Ovary (tissue), 9 donors: ENCODE data around the gene DSCAM. TPM values are rescaled to one million over a fixed set of nuclear protein-coding genes. Genes with fewer than 3 reads are reported as not detected.

Experiments used
- DNase-seq, 5 donors: peaks; one replicate each; pipeline ENCODE4 v3.0.0-alpha.2; 2019 to 2020
- H3K27ac ChIP-seq, 2 donors: fragments of 200-600 bp; one replicate each; pipeline versions ENCODE4 v1.5.1 to v1.8.0; 2019 to 2022
- H3K27me3 ChIP-seq: fragments of 200-600 bp; one replicate; pipeline ENCODE4 v1.8.0; 2022
- H3K36me3 ChIP-seq: fragments of 200-600 bp; sonication (generic); one replicate; pipeline ENCODE4 v1.5.1; 2019
- H3K4me1 ChIP-seq: one replicate; pipeline ENCODE4 v1.8.1; 2013; ENCODE audit warnings: mild to moderate bottlenecking, moderate library complexity; ENCODE audit not compliant: insufficient read depth
- H3K4me3 ChIP-seq: fragments of 200-600 bp; sonication (generic); one replicate; pipeline ENCODE4 v1.5.1; 2017
- H3K9me3 ChIP-seq, 2 donors: fragments of 200-600 bp in 1 of 2; sonication (generic) in 1 of 2; one replicate each; pipeline versions ENCODE4 v1.5.1 to v1.8.1; 2013 to 2019; ENCODE audit warnings: mild to moderate bottlenecking in 1 of 2, moderate library complexity in 1 of 2
- EP300 ChIP-seq: sonication (generic); formaldehyde crosslinking; IDR thresholded peaks from one replicate; pipeline ENCODE4 v1.6.1; 2017; ENCODE audit warnings: antibody characterized with exemption
- POLR2A ChIP-seq: fragments of 450-650 bp; IDR thresholded peaks from one replicate; pipeline ENCODE4 v1.6.1; 2017; ENCODE audit warnings: antibody characterized with exemption, mild to moderate bottlenecking, moderate library complexity
- WGBS, 3 donors: extraction: QIAGEN DNeasy Blood & Tissue Kit in 1 of 3; methylation state at CpG; one replicate each; pipeline versions ENCODE4 v1.1.5 to v1.1.7; 2013 to 2017; 5-methylcytosine and 5-hydroxymethylcytosine counted together
- intact Hi-C, 4 donors: fragments of 100-400 bp; cut with DNase I; formaldehyde crosslinking; loops; one replicate each; pipeline versions ENCODE4 v1.11.0 to v1.15.1; 2022 to 2023
- polyA plus RNA-seq, 2 donors: library from polyadenylated mRNA; stranded (reverse); fragments of 200-250 nt in 1 of 2; fragments of 350-450 nt in 1 of 2; fragmentation: Illumina TruSeq in 1 of 2; extraction: RNeasy Lipid Tissue Mini Kit (QIAGEN cat#74804) in 1 of 2; gene quantifications; one replicate each; pipeline ENCODE4 v1.2.3, GENCODE V29; 2013 to 2014
- total RNA-seq, 7 donors: library from RNA; depleted of rRNA in 2 of 7; stranded (reverse); fragments of >200 nt in 2 of 7; fragmentation: NEBNext Ultra II Directional in 3 of 7; extraction: Animal tissue kit (Norgen Biotek cat#: 25700) in 3 of 7; gene quantifications; one replicate each; pipeline versions ENCODE4 v1.1.0 to v1.2.4, GENCODE V29; 2016 to 2023
- TF ChIP-seq, protein P1 (sequence below), 3 donors: fragments of 450-650 bp in 2 of 3; fragments of 200-600 bp in 1 of 3; IDR thresholded peaks; one replicate each; pipeline versions ENCODE4 v1.5.1 to v1.8.0; 2016 to 2022; ENCODE audit warnings: antibody characterized with exemption in 3 of 3, mild to moderate bottlenecking in 1 of 3
- donor health status: DM: no; HTN: no; CAD: no; lungs with moderate emphysema.
- donor health status: DM: no; HTN: no; CAD: no.
- donor health status: Bipolar disorder and iron deficiency.
- donor health status: DM: yes; HTN: yes; CAD: no.
- donor health status: DM: no; HTN: no; CAD: no.
- donor health status: DM: yes; HTN: yes; CAD: no.

Gene DSCAM
- total and polyA plus RNA-seq, 9 donors, result under 0.01 to 0.12 (median 0.04) TPM; not detected in 5

DNA sequence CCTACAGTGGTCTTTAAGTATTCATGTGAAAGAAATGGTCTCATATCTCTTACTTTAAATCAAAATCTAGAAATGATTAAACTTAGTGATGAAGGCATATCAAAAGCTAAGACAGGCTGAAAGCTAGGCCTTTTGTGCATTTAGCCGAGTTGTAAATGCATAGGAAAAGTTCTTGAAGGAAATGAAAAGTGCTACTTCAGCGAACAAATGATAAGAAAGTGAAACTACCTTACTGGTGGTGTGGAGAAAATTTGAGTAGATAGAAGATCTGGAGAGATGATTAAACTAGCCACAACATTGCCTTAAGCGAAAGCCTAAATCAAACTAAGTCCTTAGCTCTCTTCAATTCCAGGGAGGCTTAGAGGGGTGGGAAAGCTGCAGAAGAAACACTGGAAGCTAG, 147.6 kb downstream of the DSCAM start:
- 82 to 89% (median 87%) methylated on average over 3 of the region's 3 CpGs for WGBS, 3 donors
- H3K4me1 ChIP-seq, result no peaks in the 10 kb centered on the region
- H3K9me3 ChIP-seq, result no peaks in the 10 kb centered on the region
- no peaks in the 10 kb centered on the region for H3K27me3 ChIP-seq
- intact Hi-C loops, result no loop called here
- H3K4me3 ChIP-seq, result no peak overlapping the region
- DNase-seq, result no peak
- H3K27ac ChIP-seq, result no peak overlapping the region
- H3K36me3 ChIP-seq, result no peaks in the 10 kb centered on the region
- no peak for TF ChIP-seq EP300
- TF ChIP-seq, protein P1, sequence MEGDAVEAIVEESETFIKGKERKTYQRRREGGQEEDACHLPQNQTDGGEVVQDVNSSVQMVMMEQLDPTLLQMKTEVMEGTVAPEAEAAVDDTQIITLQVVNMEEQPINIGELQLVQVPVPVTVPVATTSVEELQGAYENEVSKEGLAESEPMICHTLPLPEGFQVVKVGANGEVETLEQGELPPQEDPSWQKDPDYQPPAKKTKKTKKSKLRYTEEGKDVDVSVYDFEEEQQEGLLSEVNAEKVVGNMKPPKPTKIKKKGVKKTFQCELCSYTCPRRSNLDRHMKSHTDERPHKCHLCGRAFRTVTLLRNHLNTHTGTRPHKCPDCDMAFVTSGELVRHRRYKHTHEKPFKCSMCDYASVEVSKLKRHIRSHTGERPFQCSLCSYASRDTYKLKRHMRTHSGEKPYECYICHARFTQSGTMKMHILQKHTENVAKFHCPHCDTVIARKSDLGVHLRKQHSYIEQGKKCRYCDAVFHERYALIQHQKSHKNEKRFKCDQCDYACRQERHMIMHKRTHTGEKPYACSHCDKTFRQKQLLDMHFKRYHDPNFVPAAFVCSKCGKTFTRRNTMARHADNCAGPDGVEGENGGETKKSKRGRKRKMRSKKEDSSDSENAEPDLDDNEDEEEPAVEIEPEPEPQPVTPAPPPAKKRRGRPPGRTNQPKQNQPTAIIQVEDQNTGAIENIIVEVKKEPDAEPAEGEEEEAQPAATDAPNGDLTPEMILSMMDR (IDR thresholded peaks at IDR 0.05), result no peak
- TF ChIP-seq POLR2A, result no peak

DNA sequence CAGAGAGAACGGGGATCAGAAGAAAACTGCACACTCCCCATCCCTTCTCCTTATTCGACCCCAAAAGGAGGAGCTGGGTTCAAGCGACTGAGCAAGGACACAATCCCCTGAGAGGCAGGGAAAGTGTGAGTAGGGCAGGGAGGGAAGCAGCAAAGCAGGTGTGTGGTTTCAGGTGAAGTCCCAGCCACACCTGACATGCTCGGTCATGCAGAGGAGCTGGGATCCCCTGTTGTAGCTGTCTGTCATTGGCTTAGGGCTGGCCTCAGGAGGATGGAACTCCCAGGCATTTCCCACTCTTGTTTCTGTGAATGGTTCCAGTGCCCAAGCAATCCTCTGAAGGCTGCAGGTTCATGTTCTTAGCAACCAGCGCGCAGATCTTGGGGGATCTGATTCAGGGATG, 150.7 kb downstream of the DSCAM start:
- Histone ChIP-seq H3K4me1 (no peaks in the 10 kb centered on the region), H3K27me3 (no peaks in the 10 kb centered on the region), H3K9me3 (no peaks in the 10 kb centered on the region), H3K36me3 (no peaks in the 10 kb centered on the region), H3K27ac (no peak overlapping the region), H3K4me3 (no peak overlapping the region)
- WGBS, 3 donors, result 78 to 87% (median 85%) methylated on average over 6 of the region's 6 CpGs
- intact Hi-C loops, result no loop called here
- TF ChIP-seq, protein P1 (IDR thresholded peaks at IDR 0.05), result no peak
- TF ChIP-seq POLR2A, result no peak
- no peak for TF ChIP-seq EP300
- no peak for DNase-seq

DNA sequence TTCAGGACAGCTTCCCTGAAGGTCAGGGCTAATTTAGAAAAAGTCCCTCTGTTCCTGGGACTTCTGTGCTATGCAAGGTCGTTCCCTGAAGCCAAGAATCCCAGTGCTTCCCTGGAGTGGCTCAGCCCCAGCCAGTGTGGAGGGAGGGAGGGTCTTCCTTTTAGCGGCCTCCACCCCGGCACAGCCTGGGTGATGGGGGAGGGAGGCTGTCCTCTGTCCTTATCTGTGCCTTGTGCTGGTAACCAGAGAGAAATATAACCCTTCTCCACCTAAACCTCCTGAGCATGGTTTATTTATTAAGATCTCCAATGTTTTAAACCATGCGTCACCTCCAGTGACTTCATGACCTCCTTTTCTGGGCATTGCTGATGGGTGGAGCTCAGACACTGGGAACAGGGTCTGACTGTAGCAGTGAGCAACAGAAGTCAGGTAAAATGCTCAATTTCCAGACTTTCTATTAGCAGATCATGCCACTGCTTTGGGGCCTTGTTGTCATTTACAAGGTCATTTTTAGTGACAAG, 157.1 kb downstream of the DSCAM start:
- H3K9me3 ChIP-seq, result no peaks in the 10 kb centered on the region
- no peaks in the 10 kb centered on the region for H3K36me3 ChIP-seq
- no peak for TF ChIP-seq POLR2A
- TF ChIP-seq EP300, result no peak
- TF ChIP-seq, protein P1 (IDR thresholded peaks at IDR 0.05), result no peak
- 22 to 34% (median 23%) methylated on average over 4 of the region's 4 CpGs for WGBS, 3 donors
- H3K4me1 ChIP-seq, result no peaks in the 10 kb centered on the region
- no peak overlapping the region for H3K27ac ChIP-seq
- H3K4me3 ChIP-seq, result no peak overlapping the region
- no peak for DNase-seq
- no peaks in the 10 kb centered on the region for H3K27me3 ChIP-seq
- intact Hi-C loops, result no loop called here

DNA sequence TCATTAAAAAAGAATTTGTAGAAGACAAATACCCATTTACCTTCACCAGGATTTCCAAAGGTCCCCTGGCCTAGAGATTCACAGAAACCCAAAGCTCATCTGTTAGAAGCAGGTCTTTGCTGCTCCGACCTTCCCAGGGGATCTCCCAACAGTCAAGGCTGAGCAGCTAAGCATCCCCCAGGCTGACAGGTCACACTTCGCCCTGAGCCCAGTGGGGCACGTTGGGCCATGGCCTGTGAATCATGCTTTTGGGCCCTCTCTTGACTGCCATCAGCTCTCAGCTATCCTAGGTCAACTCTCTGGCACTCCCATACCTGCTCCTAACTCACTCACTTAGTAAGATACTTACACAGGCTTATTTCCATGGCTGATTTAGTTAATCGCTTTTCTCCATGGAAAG, 157.7 kb downstream of the DSCAM start:
- TF ChIP-seq POLR2A, result no peak
- no peak for DNase-seq
- H3K9me3 ChIP-seq, result no peaks in the 10 kb centered on the region
- H3K27ac ChIP-seq, result no peak overlapping the region
- no peak overlapping the region for H3K4me3 ChIP-seq
- H3K27me3 ChIP-seq, result no peaks in the 10 kb centered on the region
- H3K36me3 ChIP-seq, result no peaks in the 10 kb centered on the region
- intact Hi-C loops, result no loop called here
- H3K4me1 ChIP-seq, result no peaks in the 10 kb centered on the region
- WGBS, 3 donors, result 74 to 79% (median 77%) methylated on average over 4 of the region's 4 CpGs

DNA sequence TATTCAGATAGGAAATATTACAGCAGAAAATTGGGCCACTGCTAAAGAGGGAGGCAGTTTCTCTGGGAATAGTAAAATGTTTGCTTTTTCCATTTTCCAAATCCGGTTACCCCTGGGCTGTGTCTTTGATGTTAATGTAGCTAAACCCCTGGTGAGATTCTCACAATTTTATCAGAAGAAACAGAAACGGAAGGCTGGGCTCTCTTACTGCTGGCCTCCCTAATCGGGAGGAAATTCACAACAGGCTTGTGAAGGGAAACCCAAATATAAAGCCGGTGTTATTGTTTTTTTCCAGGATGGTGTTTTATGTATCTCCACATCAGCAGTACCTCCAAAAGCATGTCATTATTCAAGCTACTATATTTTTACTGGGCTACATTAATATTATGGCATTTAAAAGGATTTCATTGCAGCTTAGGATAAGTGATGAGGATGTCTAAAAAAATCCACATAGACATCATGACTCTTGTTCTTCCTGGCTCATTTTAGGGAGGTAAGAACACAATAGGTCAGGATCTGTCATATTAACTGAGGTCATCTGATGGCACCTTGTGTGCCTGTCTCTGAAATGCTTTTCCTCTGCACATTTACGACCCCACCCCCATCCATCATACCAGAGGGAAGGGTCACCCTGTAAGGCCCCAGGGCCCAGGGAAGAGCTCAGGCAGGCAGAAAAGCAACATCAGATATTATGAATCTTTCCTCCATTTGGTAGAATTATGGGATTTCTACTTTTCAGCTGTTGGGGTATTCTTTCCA, 158.7 kb downstream of the DSCAM start:
- Histone ChIP-seq H3K27me3 (no peaks in the 10 kb centered on the region), H3K36me3 (no peaks in the 10 kb centered on the region), H3K27ac (no peak overlapping the region), H3K4me1 (no peaks in the 10 kb centered on the region), H3K4me3 (no peak overlapping the region), H3K9me3 (no peaks in the 10 kb centered on the region)
- TF ChIP-seq POLR2A (no peak), EP300 (no peak)
- TF ChIP-seq, protein P1 (IDR thresholded peaks at IDR 0.05), result no peak
- intact Hi-C loops, result no loop called here
- WGBS, 3 donors, result 29 to 45% (median 33%) methylated on average over 5 of the region's 5 CpGs
- no peak for DNase-seq
